OCI-LY7 (cell line): ENCODE results near the gene FRMD6.

ENCODE experiments used
- CTCF ChIP-seq: fragments of 200-600 bp; sonication (generic); conservative IDR thresholded peaks from 2 replicates; pipeline ENCODE4 v1.5.1; 2014; ENCODE audit warnings: mild to moderate bottlenecking, antibody characterized with exemption, low read length, moderate library complexity, mixed read lengths
- EZH2phosphoT487 ChIP-seq: fragments of 200-600 bp; sonication (generic); IDR thresholded peaks from 2 replicates; pipeline ENCODE4 v1.6.1; 2018; ENCODE audit warnings: low read depth, borderline replicate concordance, mild to moderate bottlenecking, mixed run types, antibody characterized with exemption, low read length, moderate library complexity, mixed read lengths

DNA sequence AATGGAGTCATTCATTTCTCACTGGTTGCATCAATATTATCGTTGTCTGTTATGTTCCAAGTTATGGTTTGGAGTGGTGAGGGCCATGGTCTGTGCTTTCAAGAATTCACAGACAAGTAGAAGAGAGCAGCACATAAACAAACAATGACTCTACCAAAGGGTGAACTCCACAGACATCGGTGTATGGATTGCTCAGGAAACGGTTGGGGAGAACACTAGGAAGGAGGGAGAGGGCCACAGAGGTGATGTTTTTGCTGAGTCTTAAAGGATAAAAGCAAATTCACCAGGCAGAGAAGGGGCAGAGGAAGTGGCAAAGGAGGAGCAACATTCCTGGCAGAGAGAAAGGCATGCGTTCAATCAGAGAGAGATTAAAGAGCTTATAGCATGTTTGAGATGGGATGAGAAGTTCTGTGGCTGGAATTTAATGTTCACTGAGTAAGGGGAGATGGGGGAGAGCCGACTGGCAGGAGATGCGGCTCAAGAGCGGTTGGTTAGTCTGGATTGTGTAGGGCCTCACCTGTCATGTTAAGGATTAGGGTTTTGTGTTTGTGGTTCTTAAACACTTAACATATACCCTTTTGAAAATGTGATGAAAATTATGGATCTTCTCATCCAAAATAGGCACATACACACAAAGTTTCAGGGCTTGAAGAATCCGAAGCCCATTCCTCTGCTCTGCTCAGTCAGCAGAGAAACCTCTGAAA is 42.3 kb upstream of the FRMD6 start:
- TF ChIP-seq CTCF (no peak), EZH2phosphoT487 (no peak)
